Mucosa of descending colon (tissue), 3 donors: ENCODE data around the gene ARHGEF6. TPM values are rescaled to one million over a fixed set of nuclear protein-coding genes. Genes with fewer than 3 reads are reported as not detected.

Experiments
- ATAC-seq: fragments of 200-7000 bp; cut with Tn5 transposase; one replicate; pipeline ENCODE4 v1.9.1; 2020; ENCODE audit warnings: mild to moderate bottlenecking, moderate library complexity
- DNase-seq, 3 donors: peaks; one replicate each; pipeline ENCODE4 v3.0.0-alpha.2; 2020
- H3K36me3 ChIP-seq: fragments of 200-600 bp; one replicate; pipeline ENCODE4 v1.8.0; 2021; ENCODE audit warnings: low read depth, mild to moderate bottlenecking
- H3K4me1 ChIP-seq: fragments of 200-600 bp; one replicate; pipeline ENCODE4 v1.8.0; 2021; ENCODE audit warnings: low read depth, mild to moderate bottlenecking
- H3K4me3 ChIP-seq: fragments of 200-600 bp; one replicate; pipeline ENCODE4 v1.8.0; 2021; ENCODE audit warnings: mild to moderate bottlenecking
- H3K9me3 ChIP-seq: fragments of 200-600 bp; one replicate; pipeline ENCODE4 v1.8.0; 2021; ENCODE audit warnings: mild to moderate bottlenecking
- intact Hi-C, 2 donors: fragments of 100-400 bp; cut with DNase I in 1 of 2; cut with micrococcal nuclease in 1 of 2; formaldehyde crosslinking; loops; one replicate each; pipeline versions ENCODE4 v1.11.0 to v1.11.1; 2022; cut with DNase I, micrococcal nuclease
- total RNA-seq, 3 donors: library from RNA; stranded (reverse); fragmentation: NEBNext Ultra II Directional in 2 of 3; extraction: Animal tissue kit (Norgen Biotek cat#: 25700) in 2 of 3; gene quantifications; one replicate each; pipeline versions ENCODE4 v1.2.1 to v1.2.4, GENCODE V29; 2021 to 2023
- TF ChIP-seq, protein P1 (sequence below): fragments of 200-600 bp; IDR thresholded peaks from one replicate; pipeline ENCODE4 v1.8.0; 2022; ENCODE audit warnings: antibody characterized with exemption, mild to moderate bottlenecking
- donor health status: DM: no; HTN: no; CAD: no; lungs with moderate emphysema.
- donor health status: DM: no; HTN: no; CAD: no.
- donor health status: DM: no; HTN: yes; CAD: no.

ARHGEF6 gene
- total RNA-seq, 3 donors from 2014 or later = 2.8 to 17.2 (median 6.6) TPM

- DNase-seq = no peak
- TF ChIP-seq, protein P1, sequence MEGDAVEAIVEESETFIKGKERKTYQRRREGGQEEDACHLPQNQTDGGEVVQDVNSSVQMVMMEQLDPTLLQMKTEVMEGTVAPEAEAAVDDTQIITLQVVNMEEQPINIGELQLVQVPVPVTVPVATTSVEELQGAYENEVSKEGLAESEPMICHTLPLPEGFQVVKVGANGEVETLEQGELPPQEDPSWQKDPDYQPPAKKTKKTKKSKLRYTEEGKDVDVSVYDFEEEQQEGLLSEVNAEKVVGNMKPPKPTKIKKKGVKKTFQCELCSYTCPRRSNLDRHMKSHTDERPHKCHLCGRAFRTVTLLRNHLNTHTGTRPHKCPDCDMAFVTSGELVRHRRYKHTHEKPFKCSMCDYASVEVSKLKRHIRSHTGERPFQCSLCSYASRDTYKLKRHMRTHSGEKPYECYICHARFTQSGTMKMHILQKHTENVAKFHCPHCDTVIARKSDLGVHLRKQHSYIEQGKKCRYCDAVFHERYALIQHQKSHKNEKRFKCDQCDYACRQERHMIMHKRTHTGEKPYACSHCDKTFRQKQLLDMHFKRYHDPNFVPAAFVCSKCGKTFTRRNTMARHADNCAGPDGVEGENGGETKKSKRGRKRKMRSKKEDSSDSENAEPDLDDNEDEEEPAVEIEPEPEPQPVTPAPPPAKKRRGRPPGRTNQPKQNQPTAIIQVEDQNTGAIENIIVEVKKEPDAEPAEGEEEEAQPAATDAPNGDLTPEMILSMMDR = no peak
- no peaks in the 10 kb centered on the region for H3K4me1 ChIP-seq
- H3K9me3 ChIP-seq = no peaks in the 10 kb centered on the region
- ATAC-seq = no peak
- H3K4me3 ChIP-seq = no peak overlapping the region
- H3K36me3 ChIP-seq = no peaks in the 10 kb centered on the region
- intact Hi-C loops = no loop called here
These were observed 28.4 kb downstream of the ARHGEF6 start for GRCh38 chrX:136752346-136752745.

DNA sequence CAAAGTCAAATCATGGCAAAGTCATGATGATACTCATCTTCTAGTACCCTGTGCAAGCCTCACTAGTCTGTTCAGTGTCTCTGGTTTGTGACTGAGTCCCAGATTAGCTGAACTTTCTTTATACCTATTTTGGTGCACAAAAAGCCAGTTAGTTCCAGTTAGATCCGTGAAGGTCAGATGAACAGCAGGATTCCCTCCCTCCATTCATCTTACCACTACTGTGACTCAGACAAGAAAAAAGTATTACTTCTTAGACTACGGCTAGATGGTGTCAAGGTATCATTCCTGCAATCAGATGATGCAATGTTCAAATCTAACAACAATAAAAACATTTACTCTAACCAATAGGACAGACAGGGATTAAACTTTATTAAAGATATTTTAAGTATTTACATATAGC is 30.4 kb downstream of the ARHGEF6 start:
- Histone ChIP-seq H3K4me3 (no peak overlapping the region), H3K36me3 (no peaks in the 10 kb centered on the region), H3K9me3 (no peaks in the 10 kb centered on the region), H3K4me1 (no peaks in the 10 kb centered on the region)
- intact Hi-C loops = no loop called here
- DNase-seq (no peak), ATAC-seq (no peak)
- TF ChIP-seq, protein P1 = no peak

GRCh38 chrX:136747003-136747986 is 33.4 kb downstream of the ARHGEF6 start:
- Histone ChIP-seq H3K4me3 (no peak overlapping the region), H3K36me3 (no peaks in the 10 kb centered on the region), H3K9me3 (no peaks in the 10 kb centered on the region), H3K4me1 (no peaks in the 10 kb centered on the region)
- intact Hi-C loops = no loop called here
- TF ChIP-seq, protein P1 = no peak
- DNase-seq (no peak), ATAC-seq (peak; percentile 28)

GRCh38 chrX:136745215-136746173 is 35.2 kb downstream of the ARHGEF6 start:
- no peak overlapping the region for H3K4me3 ChIP-seq
- intact Hi-C loops = no loop called here
- no peak for DNase-seq
- no peaks in the 10 kb centered on the region for H3K4me1 ChIP-seq
- no peaks in the 10 kb centered on the region for H3K36me3 ChIP-seq
- TF ChIP-seq, protein P1 = no peak
- no peak for ATAC-seq
- no peaks in the 10 kb centered on the region for H3K9me3 ChIP-seq

DNA sequence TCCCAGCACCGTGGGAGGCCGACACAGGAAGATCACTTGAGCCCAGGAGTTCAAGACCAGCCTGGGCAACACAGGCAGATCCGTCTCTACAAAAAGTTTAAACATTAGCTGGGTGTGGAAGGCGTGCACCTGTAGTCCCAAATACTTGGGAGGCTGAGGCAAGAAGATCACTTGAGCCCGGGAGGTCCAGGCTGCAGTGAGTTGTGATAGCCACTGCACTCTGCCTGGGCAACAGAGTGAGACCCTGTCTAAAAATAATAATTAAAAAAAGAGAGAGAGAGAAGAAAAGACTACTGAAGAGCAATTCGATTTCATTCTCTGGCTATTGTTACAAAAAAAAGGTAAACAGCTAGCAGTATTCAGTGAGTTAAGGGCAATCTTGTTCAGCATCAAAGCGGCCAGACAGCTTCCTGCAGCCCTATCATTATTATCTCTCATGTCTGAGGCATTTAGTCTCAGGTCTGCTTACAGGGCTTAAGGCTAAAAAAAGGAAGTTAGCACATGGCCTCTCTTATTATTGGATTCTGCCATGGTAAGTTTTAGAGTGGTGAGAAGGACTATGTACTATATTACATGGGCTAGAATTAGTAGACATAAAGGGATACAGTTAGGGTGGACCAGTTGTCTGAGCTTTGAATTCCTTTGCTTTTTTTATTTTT is 37.9 kb downstream of the ARHGEF6 start:
- no peaks in the 10 kb centered on the region for H3K4me1 ChIP-seq
- H3K9me3 ChIP-seq = no peaks in the 10 kb centered on the region
- intact Hi-C loops = no loop called here
- ATAC-seq = no peak
- no peaks in the 10 kb centered on the region for H3K36me3 ChIP-seq
- no peak for DNase-seq
- no peak overlapping the region for H3K4me3 ChIP-seq
- TF ChIP-seq, protein P1 = no peak
